Glomerular endothelial cell (primary cell): ENCODE data around the gene IL11RA. TPM values are rescaled to one million over a fixed set of nuclear protein-coding genes. Genes with fewer than 3 reads are reported as not detected.

Experiments
- DNase-seq: peaks from one replicate; pipeline ENCODE4 v3.0.0-alpha.2; 2011; ENCODE audit warnings: low read depth, low spot score; ENCODE audit errors: extremely low read depth
- total RNA-seq: library from RNA; depleted of rRNA; stranded (reverse); fragments of >200 nt; gene quantifications from 2 replicates; pipeline ENCODE4 v1.2.3, GENCODE V29; 2015

Gene IL11RA
- 5.7 and 9.3 TPM in 2 replicates for total RNA-seq

- DNase-seq = no peak
These were observed at the start of gene IL11RA for GRCh38 chr9:34651876-34652601. TSS of gene IL11RA (plus strand) at chr9:34652185. CDS start at chr9:34655218, 3,033 bp downstream.

GRCh38 chr9:34603610-34604231 is 48.3 kb upstream of the IL11RA start:
- peak; percentile 31 for DNase-seq

- no peak for DNase-seq
These were observed 45.8 kb upstream of the IL11RA start for GRCh38 chr9:34606190-34606589.

DNA sequence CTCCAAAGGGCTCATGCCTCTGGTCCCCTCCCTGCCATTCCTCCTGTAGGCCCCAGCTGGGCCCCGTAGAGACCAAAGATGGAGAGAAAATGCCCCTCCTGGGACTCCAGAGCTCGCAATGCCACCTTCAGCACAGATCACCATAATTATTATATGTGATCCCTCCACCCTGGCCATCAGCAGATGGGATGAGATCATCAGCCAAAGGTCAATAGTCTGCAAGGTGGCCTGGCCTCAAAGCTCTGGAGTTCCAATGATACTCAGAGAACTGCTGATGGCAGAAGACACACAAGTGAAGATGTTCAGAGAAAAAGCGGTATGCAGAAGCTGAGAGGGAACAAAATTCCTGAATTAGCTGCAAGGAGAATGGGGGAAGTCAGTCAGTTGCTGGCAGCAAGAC is 45.1 kb upstream of the IL11RA start:
- no peak for DNase-seq

GRCh38 chr9:34607331-34607730 is 44.7 kb upstream of the IL11RA start:
- DNase-seq = no peak

DNA sequence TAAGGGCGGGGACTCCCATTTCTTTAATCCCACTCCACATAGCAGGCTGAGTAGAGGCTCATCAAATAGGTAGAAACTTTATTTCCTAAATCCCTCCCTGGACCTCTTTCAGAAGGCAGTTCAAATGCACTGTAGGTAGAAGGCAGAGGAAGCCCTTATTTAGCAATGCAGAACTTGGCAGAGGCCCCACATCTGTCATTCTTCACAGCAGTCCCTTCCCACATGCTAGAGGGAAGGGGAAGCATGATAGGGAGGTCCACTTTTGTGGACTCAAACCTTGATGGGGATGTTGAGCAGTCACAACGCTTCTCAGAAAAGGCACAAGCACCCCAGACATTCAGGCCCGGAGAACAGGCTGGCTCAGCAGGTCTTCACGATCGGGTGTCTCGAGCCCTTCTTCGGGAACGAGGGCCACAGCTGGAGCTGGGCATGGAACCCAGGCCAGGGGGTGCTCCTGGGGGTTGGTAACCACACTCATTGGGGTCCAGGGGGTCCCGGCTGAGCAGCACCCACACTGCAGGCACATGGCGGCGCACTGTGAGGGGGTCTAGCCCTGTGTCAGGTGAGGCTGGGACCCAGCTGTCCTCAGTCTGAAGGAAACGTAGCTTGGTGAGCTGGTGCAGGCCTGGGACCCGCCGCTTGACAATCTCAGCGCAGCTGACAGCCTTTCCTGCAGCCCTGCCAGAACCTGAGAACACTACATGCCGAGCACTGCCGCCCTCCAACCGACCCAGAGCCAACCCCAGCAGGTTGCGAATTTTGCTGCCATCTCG is 41.4 kb upstream of the IL11RA start:
- no peak for DNase-seq

DNA sequence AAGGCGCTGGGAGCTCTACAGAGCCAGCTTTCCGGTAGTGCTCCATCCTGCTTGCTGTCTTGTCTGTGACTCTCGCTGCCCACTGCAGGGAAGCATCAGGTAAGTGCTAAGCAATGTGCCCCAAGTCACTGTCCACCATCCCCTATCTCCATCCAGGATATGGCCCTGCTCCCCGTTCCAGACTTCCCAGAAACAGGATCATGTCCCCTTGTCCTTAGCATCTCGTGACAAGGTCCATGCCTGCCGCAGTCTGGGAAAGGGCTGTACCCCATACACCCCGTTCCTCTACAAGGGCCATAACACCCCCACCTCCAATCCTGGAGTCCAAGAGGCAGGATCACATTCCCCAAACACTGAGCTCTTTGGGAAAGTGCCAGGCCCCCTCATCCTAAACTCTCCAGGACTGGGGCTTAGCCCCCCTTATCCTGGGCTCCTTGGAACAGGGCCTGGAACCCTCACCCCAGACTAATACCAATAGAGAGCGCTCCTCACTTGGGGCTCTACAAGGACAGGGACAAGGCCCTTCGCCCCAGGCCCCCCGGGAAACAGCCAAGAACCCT is 40.7 kb upstream of the IL11RA start:
- DNase-seq = no peak

DNA sequence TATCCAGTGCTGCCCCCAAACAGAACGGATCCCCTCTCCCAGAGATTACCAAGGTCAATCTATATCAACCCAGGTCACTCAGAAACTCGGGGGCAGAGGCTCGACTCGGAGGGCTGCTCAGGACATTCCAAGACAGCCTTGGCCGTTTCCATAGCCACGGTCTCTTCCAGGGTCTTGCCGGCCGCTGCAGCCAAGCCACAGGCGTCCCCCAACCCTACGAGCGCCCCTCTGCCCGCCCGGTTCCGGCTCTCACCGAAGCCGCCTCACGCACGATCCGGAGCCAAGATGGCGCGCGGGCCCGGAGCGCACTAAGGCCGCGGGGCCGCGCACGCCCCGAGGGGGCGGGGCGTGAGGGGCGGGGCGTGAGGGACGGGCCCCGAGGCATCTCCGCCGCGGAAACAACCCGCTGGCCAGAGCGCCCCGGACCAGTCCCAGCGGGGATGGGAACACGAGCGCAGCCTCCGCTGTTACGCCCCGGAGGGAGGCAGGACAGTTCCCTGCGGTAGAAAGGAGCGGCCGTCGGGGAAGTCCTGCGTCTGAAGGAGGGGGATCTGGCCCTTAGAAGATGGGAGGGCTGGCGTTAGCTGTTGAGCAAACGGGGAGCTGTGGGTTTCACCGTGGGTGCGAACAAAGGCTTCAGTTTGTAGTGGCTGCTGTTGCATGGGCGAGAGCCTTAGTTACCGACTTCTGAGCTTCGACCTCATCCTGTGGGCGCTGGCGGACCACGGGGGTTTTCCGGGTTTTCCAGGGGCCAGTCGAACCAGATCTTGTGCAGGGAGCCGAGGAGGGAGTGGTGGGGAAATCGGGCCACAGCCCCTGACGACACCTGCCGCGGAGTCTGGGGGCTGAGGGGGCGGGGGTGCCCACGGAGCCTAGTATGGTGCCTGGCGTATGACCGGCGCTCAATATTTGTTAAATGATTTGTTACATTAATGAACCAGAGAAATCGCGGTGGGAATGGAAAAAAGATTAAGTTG is 39.9 kb upstream of the IL11RA start, which contains the start of gene RPP25L:
Gene RPP25L, minus strand, starts transcription at position 287 of the 977 bp plus-strand sequence. CDS start 801 bp downstream, outside the sequence.
- DNase-seq = no peak

DNA sequence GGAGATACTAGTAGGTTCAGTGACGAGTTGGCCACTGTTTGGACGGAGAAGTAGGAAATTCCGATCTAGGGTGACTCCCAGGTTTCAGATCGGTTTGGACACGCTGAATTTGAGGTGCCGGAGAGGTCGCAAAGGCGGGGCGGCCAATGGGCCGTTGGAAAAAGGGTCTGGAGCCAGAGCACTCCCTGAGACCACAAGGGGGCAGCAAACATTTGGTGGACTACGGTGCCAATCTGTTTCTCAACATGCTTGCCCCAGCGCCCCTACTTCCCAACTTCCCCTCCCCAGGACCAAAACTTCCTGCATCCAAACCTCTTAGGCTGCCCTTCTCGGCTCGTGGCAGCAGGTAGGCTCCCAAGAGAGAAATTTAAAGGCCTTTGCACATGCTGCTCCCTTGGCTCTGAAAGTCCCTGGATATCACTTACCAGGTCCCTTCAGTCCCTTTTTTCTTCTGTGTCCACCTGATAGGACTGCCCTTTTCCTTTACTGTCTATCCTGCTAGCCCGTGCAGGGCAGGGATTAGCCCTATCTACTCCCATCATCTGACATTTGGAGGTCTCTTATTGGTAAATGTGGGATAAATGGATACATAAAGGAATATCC is 39.1 kb upstream of the IL11RA start:
- no peak for DNase-seq

- DNase-seq = no peak
These were observed 36.9 kb upstream of the IL11RA start for GRCh38 chr9:34615132-34615531.

- DNase-seq = peak; percentile 67
These were observed 31.7 kb upstream of the IL11RA start, which contains the start of gene DCTN3 for GRCh38 chr9:34620061-34620994. TSS of gene DCTN3 (minus strand) at chr9:34620495. CDS start at chr9:34620464, 31 bp downstream.

DNA sequence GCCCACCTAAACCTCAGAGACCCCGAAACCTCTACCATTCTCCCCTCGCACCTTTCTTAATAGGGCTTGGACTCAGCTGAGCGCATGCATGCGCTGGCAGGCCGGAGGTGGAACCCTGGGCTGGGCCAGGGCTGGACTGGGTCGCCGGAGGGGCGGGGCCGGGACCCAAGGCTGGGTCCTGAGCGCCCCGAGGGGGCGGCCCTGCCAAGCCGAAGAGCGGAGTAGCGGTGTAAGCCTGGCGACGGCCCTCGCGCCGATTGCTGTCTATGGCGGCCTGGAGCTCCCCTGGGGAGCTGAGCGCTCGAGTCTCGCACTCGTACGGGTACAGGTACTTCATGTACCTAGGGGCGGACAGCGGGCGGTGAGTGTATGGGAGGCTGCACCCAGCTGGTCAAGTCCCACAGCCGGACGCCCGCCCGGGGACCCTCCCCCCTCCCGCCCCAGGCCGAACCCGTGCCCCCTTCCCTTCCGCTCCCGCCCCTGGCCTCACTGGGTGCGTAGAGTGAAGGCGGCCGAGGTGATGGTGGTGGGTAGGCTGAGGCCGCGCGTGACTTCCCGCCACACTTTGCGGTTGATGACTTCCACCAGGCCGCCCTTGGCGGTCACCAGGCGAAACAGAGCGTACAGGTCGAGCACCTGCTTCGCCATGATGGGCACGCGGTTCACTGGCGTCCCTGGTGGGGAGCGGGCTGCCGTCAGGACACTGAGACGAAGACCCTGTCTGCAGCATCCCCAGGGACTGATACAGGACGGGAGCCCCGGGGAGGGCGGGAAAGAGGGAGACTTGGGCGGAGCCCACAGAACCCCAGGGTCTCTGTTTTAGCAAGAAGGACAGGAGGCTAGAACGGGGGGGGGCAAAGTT is 28.4 kb upstream of the IL11RA start:
- DNase-seq = no peak

- no peak for DNase-seq
These were observed 27.4 kb upstream of the IL11RA start for GRCh38 chr9:34624475-34625185.

DNA sequence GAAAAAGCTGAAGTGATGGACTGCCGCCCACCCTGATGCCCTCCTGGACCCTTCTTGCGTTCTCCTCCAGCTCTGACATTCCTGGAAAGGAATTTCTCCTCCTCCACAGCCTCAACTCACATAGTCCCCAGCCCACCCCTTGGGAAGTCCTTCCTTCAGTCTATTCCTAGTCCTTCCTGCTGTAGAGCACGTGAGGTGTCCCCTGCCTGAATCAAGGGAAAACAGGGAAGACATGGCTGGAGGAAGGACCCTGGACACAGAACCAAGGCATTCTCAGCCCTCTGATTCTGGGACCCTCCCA is 26.8 kb upstream of the IL11RA start:
- no peak for DNase-seq

- no peak for DNase-seq
These were observed 24.0 kb upstream of the IL11RA start for GRCh38 chr9:34627716-34628655.
